ENCODE measurements around the gene CRYBG2.
A peak's percentile ranks its signal among the peaks of the same experiment; 100 is the strongest.

The CRYBG2 gene

DNA sequence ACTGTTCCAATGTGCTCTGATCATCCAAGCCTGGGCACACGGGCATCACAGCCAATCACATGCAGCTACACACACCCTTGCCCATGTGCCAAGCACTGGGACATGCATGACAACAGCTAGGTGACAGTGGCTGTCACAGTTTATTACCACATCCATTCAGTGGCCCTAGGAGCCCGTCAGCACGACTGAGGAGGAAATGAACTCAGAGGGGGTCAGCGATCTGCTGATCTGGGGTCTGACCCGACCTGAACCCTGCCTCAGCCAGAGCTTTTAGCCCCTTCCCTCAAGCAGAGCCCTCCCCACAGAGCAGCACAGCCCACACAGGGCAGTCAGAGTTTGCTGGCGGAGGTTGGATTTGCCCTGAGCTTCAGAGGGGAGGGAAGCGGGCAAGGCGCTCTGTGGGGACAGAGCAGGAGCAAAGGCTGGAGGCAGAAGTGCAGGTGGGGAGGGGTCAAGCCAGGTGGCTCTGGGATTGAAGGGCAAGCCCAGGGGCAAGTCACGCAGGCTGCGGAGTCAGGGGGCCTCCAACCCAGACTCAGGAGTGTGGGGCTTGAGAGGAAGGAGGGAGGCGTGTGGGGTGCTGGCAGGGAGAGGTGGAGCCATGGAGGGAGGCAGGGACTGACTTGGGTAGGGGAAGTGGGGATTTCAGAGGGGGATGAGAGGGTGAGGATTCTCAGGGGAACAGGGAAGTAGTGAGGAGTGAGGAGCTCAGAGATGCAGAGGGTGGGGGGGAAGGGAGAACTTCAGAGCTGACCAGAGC is 63.6 kb downstream of the CRYBG2 start:
- in situ Hi-C loops (cut with MboI; ENCODE audit: low pct_unique_long_range_greater_than_20kb, low sequenced_read_pairs, unreplicated experiment) = no loop called here
- TF ChIP-seq CTCF (IDR thresholded peaks at IDR 0.05; ENCODE audit: extremely low read depth, insufficient read depth, missing control alignments) = no peak
- no peak for DNase-seq (ENCODE audit: low spot score)

- no peak for TF ChIP-seq CTCF (IDR thresholded peaks at IDR 0.05; ENCODE audit: extremely low read depth, insufficient read depth, missing control alignments)
- peak; percentile 84 for DNase-seq (ENCODE audit: low spot score)
- in situ Hi-C loops (cut with MboI; ENCODE audit: low pct_unique_long_range_greater_than_20kb, low sequenced_read_pairs, unreplicated experiment) = loop anchor here (5.0 kb wide), 1 partner anchor 33 kb away; no protein-coding TSS in a partner anchor
Measured at GRCh38 chr1:26289158-26290059, 64.5 kb downstream of the CRYBG2 start.

DNA sequence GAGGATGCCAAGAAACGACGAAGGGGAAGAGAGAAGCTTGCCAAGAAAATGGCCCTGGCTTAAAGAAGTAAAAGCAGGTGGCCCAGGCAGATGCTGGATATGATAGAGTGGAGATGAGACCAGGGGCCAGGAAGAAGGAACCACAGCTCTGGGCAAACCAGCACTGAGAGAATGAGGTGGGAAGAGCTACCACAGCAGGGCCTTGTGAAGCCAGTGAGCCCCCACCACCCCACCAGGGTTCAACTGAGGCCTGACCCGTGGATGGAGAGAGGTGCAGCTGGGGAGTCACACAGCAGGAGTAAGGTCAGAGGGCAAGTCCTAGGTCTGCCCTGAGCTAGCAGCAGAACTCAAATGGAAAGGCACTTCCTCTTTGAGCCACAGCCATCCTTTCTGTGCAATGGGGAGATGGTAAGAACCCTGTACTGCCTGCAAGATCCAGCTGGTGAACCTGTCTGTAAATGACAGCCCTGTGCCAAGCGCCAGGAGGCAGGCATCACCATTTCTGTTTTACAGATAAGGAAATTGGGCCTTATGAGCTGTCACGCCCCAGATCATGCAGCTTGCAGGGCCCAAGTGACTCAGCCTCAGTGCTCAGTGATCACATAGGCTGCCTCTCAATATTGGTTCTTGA is 65.5 kb downstream of the CRYBG2 start:
- peak; percentile 50 for DNase-seq (ENCODE audit: low spot score)
- in situ Hi-C loops (cut with MboI; ENCODE audit: low pct_unique_long_range_greater_than_20kb, low sequenced_read_pairs, unreplicated experiment) = loop anchor here (5.0 kb wide), 1 partner anchor 34 kb away; no protein-coding TSS in a partner anchor
- peak; percentile 6 for TF ChIP-seq CTCF (IDR thresholded peaks at IDR 0.05; ENCODE audit: extremely low read depth, insufficient read depth, missing control alignments)

DNA sequence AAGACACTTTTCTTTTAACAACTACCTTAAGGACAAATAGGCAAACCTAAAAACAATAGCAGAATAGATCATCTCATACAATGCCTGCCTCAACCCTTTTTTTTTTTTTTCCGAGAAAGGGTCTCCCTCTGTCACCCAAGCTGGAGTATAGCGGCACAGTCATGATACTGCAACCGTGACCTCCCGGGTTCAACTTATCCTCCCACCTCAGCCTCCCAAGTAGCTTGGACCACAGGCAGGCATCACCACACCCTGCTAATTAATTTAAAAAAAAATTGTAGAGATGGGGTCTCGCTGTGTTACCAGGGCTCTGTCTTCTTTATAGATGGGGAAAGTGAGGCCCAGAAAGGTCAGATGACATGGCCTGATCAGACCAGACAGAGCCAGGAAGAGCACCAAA is 66.1 kb downstream of the CRYBG2 start:
- in situ Hi-C loops (cut with MboI; ENCODE audit: low pct_unique_long_range_greater_than_20kb, low sequenced_read_pairs, unreplicated experiment) = loop anchor here (5.0 kb wide), 1 partner anchor 34 kb away; no protein-coding TSS in a partner anchor
- no peak for DNase-seq (ENCODE audit: low spot score)
- TF ChIP-seq CTCF (IDR thresholded peaks at IDR 0.05; ENCODE audit: extremely low read depth, insufficient read depth, missing control alignments) = no peak

DNA sequence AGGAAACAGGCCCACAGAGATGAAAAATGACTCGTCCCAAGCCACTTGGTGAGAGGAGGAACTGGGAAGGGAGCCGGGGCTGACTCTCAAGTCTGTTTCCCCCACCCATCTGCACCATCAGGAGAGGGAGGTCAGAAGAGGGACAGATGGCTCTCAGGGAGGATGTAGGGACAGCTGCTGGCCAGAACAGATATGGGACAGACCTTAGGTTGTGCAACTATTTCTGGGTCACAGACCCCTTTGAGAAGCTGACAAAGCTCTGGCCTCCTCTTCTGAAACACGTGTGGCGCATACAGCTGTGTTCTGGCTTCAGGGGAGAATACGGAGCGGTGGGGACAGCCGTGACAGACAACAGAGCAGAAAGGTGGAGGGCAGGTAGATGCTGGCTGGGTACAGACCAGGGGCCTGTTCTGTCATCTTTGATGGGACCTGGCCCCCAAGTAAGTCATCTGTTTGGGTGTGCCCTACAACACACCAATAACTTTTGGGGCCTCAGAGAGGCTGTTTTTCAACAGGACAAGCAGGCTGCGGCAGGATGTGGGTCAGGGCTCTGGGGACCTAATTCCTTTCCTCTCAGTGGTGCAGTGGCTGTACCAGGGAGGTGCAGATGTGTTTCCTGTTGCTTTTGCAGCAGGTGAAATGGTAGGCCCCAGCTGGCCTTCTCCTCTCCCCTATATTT is 66.8 kb downstream of the CRYBG2 start:
- in situ Hi-C loops (cut with MboI; ENCODE audit: low pct_unique_long_range_greater_than_20kb, low sequenced_read_pairs, unreplicated experiment) = loop anchor here (5.0 kb wide), 1 partner anchor 35 kb away; no protein-coding TSS in a partner anchor
- DNase-seq (ENCODE audit: low spot score) = peak; percentile 62
- no peak for TF ChIP-seq CTCF (IDR thresholded peaks at IDR 0.05; ENCODE audit: extremely low read depth, insufficient read depth, missing control alignments)

DNA sequence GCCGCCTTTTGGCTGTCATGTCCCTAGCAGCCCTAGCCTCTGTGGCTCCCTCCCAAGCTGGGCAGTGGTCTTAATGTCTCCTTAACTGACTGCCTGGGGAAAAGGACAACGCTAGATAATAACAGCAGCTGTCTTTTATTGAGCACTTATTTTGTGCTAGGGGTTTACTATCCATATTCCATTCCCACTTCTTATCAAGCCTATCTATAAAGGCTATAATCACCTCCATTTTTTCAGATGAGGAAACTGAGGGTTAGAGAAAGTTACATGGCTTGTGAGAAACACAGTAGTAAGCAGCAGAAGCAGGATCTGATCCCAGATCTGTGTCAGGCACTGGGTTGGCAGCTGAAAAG is 67.9 kb downstream of the CRYBG2 start:
- TF ChIP-seq CTCF (IDR thresholded peaks at IDR 0.05; ENCODE audit: extremely low read depth, insufficient read depth, missing control alignments) = no peak
- DNase-seq (ENCODE audit: low spot score) = no peak
- in situ Hi-C loops (cut with MboI; ENCODE audit: low pct_unique_long_range_greater_than_20kb, low sequenced_read_pairs, unreplicated experiment) = loop anchor here (5.0 kb wide), 1 partner anchor 36 kb away; no protein-coding TSS in a partner anchor
